Type B pancreatic cell (in vitro differentiated cells): Measurements from ENCODE around the gene UBAP2. TPM values are rescaled to one million over a fixed set of nuclear protein-coding genes. Genes with fewer than 3 reads are reported as not detected.

Experiments used
- DNase-seq: peaks from one replicate; pipeline ENCODE4 v3.0.0; 2021; ENCODE audit warnings: mixed read lengths; ENCODE audit not compliant: unreplicated experiment; ENCODE audit errors: extremely low spot score
- H3K27ac Mint-ChIP-seq: 2 replicates; pipeline ENCODE4 v1.8.0; 2021; ENCODE audit warnings: mild to moderate bottlenecking, mixed read lengths
- H3K27me3 Mint-ChIP-seq: 2 replicates; pipeline ENCODE4 v1.8.0; 2021; ENCODE audit warnings: mixed read lengths
- H3K36me3 Mint-ChIP-seq: 2 replicates; pipeline ENCODE4 v1.8.0; 2021; ENCODE audit warnings: mixed read lengths
- H3K4me1 Mint-ChIP-seq: one replicate; pipeline ENCODE4 v1.8.0; 2021; ENCODE audit warnings: mixed read lengths; ENCODE audit not compliant: unreplicated experiment
- H3K4me3 Mint-ChIP-seq: 2 replicates; pipeline ENCODE4 v1.8.0; 2021; ENCODE audit warnings: mild to moderate bottlenecking, mixed read lengths
- H3K9me3 Mint-ChIP-seq: 2 replicates; pipeline ENCODE4 v1.8.0; 2021; ENCODE audit warnings: mixed read lengths
- total RNA-seq: library from RNA; stranded (reverse); gene quantifications from 2 replicates; pipeline ENCODE4 v1.2.1, GENCODE V29; 2021; ENCODE audit warnings: low replicate concordance
- TF ChIP-seq, protein P1 (sequence below): fragments of 200-600 bp; sonication (generic); conservative IDR thresholded peaks from 2 replicates; pipeline ENCODE4 v1.5.0; 2021; ENCODE audit warnings: antibody characterized with exemption, mild to moderate bottlenecking

The UBAP2 gene
- total RNA-seq, 1 donor from 2014 or later: 55.8 TPM

DNA sequence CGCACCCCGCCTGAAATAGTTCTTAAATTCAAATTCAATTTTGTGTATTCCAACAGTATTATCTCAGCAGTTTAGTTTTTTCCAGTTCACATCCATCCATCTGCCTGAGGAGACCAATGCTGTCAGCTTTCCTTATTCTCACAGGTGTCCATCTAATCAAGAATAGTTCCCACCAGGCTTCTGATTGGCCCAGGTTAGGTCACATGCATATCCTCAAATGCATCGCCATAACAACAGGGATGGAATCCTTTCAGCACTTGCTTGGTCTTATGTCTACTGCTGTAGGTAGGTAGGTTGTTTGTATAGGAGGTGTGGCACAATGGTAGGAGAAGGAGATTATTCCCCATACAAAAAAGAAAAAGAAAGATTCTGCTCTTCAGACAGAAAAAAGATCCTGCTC, 140.6 kb downstream of the UBAP2 start:
- Mint-ChIP-seq H3K36me3 (peaks cover 16% of the 10 kb centered on the region), H3K27ac (peak overlapping the region; percentile 22), H3K9me3 (no peaks in the 10 kb centered on the region), H3K4me3 (no peak overlapping the region), H3K27me3 (no peaks in the 10 kb centered on the region), H3K4me1 (peaks cover 17% of the 10 kb centered on the region)
- TF ChIP-seq, protein P1, sequence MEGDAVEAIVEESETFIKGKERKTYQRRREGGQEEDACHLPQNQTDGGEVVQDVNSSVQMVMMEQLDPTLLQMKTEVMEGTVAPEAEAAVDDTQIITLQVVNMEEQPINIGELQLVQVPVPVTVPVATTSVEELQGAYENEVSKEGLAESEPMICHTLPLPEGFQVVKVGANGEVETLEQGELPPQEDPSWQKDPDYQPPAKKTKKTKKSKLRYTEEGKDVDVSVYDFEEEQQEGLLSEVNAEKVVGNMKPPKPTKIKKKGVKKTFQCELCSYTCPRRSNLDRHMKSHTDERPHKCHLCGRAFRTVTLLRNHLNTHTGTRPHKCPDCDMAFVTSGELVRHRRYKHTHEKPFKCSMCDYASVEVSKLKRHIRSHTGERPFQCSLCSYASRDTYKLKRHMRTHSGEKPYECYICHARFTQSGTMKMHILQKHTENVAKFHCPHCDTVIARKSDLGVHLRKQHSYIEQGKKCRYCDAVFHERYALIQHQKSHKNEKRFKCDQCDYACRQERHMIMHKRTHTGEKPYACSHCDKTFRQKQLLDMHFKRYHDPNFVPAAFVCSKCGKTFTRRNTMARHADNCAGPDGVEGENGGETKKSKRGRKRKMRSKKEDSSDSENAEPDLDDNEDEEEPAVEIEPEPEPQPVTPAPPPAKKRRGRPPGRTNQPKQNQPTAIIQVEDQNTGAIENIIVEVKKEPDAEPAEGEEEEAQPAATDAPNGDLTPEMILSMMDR: no peak
- no peak for DNase-seq

DNA sequence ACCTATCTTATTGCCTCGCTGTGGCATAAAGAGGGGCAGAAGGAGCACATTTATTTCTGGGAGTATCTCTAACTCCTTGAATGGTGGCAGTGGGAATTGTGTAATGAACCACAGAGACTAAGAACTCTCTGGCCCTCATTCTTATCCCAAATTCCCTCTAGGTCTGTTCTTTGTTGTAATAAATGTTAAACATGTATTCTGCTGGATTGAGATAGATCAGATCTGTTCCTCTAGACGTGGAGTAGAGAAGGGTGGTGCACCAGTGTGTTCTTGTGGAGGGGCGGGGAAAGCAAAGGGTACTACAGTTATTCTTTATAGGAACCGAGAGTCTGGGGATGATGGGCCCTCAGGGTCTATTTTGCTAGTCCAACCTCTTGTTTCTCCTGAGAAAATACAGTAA, 141.3 kb downstream of the UBAP2 start:
- DNase-seq: no peak
- Mint-ChIP-seq H3K27me3 (no peaks in the 10 kb centered on the region), H3K4me1 (peaks cover 17% of the 10 kb centered on the region), H3K36me3 (peaks cover 16% of the 10 kb centered on the region), H3K9me3 (no peaks in the 10 kb centered on the region), H3K4me3 (no peak overlapping the region), H3K27ac (no peak overlapping the region)
- TF ChIP-seq, protein P1: no peak

DNA sequence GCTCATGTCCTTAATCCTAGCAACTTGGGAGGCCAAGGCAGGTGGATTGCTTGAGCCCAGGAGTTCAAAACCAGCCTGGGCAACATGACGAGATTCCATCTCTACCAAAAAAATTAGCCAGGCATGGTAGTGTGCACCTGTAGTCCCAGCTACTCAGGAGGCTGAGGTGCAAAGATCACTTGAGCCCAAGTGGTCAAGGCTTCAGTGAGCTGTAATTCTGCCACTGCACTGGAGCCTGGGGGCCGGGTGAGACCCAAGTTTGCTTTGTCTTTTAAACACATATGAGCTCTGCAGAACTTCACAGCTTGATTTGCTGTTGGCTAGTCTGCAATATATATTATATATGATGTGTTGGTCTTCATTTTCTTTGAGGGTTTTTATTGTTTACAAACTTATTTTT, 141.9 kb downstream of the UBAP2 start:
- Mint-ChIP-seq H3K27ac (no peak overlapping the region), H3K4me3 (no peak overlapping the region), H3K9me3 (no peaks in the 10 kb centered on the region), H3K4me1 (peaks cover 17% of the 10 kb centered on the region), H3K36me3 (peaks cover 16% of the 10 kb centered on the region), H3K27me3 (no peaks in the 10 kb centered on the region)
- TF ChIP-seq, protein P1: no peak
- DNase-seq: no peak

DNA sequence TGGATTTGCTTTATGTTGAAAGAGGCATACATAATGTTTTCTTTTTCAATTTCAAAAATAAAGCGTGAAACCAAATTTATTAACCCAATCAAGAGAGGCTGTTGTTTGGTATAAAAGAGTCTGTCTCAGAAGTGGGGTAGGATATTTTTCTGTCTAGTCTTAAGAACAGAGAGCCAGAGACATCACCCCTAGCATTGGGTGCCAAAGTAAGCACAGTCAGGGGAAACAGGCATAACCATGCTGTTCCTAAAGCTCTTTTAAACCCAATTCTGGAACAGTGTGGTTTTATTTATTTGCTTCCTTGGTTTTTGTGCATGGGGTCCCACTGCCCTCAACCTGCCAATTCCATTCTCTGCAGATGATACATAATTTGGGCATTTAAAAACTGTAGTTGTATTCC, 143.6 kb downstream of the UBAP2 start:
- Mint-ChIP-seq H3K36me3 (peaks cover 25% of the 10 kb centered on the region), H3K9me3 (no peaks in the 10 kb centered on the region), H3K27ac (no peak overlapping the region), H3K27me3 (no peaks in the 10 kb centered on the region), H3K4me1 (peaks cover 17% of the 10 kb centered on the region), H3K4me3 (no peak overlapping the region)
- TF ChIP-seq, protein P1: no peak
- no peak for DNase-seq

DNA sequence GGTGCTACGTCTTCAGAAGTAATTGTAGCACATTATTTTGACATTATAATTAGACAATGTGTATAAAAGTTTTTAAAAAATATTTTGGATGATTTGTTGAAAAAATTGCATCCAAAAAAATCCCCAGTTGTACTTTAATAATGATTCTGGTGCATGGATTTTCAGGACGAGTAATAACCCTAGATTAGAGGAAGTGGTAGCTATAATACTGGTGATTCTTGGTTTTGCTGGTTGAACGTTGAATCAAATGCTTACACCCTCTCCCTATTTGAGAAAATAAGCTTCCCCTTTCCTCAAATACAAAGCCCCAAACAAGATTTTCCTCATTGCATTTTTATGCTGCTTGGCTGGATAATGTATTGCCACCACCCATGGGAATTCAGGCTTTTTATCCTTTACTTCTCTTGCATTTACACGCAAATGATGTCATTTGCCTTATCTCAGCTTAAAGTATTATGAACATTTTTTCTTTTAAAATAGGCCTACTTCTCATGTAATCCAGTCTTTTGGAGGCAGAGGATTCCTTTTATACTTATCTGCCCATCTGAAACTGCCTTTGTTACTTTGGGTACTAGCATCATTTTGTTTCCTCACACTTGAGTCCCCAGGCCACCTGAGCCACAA, 145.4 kb downstream of the UBAP2 start:
- peaks cover 24% of the 10 kb centered on the region for H3K36me3 Mint-ChIP-seq
- no peak overlapping the region for H3K27ac Mint-ChIP-seq
- H3K27me3 Mint-ChIP-seq: no peaks in the 10 kb centered on the region
- H3K4me1 Mint-ChIP-seq: peaks cover 14% of the 10 kb centered on the region
- no peak overlapping the region for H3K4me3 Mint-ChIP-seq
- no peaks in the 10 kb centered on the region for H3K9me3 Mint-ChIP-seq
- TF ChIP-seq, protein P1: no peak
- no peak for DNase-seq

DNA sequence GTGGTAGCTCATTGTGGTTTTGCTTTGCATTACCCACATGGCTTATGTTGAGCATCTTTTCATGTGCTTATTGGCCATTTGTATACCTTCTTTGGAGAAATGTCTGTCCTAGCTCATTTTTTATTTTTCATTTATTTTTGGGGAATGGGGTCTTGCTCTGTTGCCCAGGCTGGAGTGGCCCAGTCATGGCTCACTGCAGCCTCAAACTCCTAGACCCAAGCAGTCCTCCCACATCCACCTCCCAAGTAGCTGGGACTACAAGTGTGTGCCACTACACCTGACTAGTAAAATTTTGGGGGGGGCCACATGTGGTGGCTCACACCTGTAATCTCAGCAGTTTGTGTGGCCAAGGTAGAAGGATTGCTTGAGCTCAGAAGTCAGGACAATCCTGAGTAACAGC, 154.4 kb downstream of the UBAP2 start:
- Mint-ChIP-seq H3K36me3 (peaks cover 10% of the 10 kb centered on the region), H3K27me3 (no peaks in the 10 kb centered on the region), H3K27ac (no peak overlapping the region), H3K9me3 (no peaks in the 10 kb centered on the region), H3K4me1 (no peaks in the 10 kb centered on the region), H3K4me3 (no peak overlapping the region)
- no peak for DNase-seq
- TF ChIP-seq, protein P1: no peak
